ENCODE data around the gene GRID1.
A peak's percentile ranks its signal among the peaks of the same experiment; 100 is the strongest.

Gene GRID1

GRCh38 chr10:85832988-85833387 lies 533.6 kb downstream of the GRID1 start:
- DNase-seq = no peak

GRCh38 chr10:85831422-85831821 lies 535.2 kb downstream of the GRID1 start:
- no peak for DNase-seq

GRCh38 chr10:85826377-85826776 lies 540.2 kb downstream of the GRID1 start:
- no peak for DNase-seq

GRCh38 chr10:85811405-85811804 lies 555.2 kb downstream of the GRID1 start:
- no peak for DNase-seq

GRCh38 chr10:85810674-85811073 lies 555.9 kb downstream of the GRID1 start:
- DNase-seq = no peak

- DNase-seq = no peak
Measured at GRCh38 chr10:85795460-85795859, 571.1 kb downstream of the GRID1 start.

- no peak for DNase-seq
Measured at GRCh38 chr10:85794553-85794952, 572.0 kb downstream of the GRID1 start.

GRCh38 chr10:85792533-85792858 lies 574.1 kb downstream of the GRID1 start:
- no peak for DNase-seq

GRCh38 chr10:85791818-85792532 lies 574.6 kb downstream of the GRID1 start:
- no peak for DNase-seq

- no peak for DNase-seq
Measured at GRCh38 chr10:85789982-85790789, 576.4 kb downstream of the GRID1 start.

GRCh38 chr10:85789125-85789524 lies 577.5 kb downstream of the GRID1 start:
- DNase-seq = no peak

GRCh38 chr10:85788570-85788969 lies 578.0 kb downstream of the GRID1 start:
- DNase-seq = no peak

- peak; percentile 5 for DNase-seq
Measured at GRCh38 chr10:85787881-85788280, 578.7 kb downstream of the GRID1 start.

- DNase-seq = no peak
Measured at GRCh38 chr10:85787393-85787792, 579.2 kb downstream of the GRID1 start.

- no peak for DNase-seq
Measured at GRCh38 chr10:85786401-85786899, 580.1 kb downstream of the GRID1 start.

GRCh38 chr10:85784792-85785191 lies 581.8 kb downstream of the GRID1 start:
- no peak for DNase-seq

- no peak for DNase-seq
Measured at GRCh38 chr10:85781404-85781803, 585.2 kb downstream of the GRID1 start.

- DNase-seq = no peak
Measured at GRCh38 chr10:85778074-85778473, 588.5 kb downstream of the GRID1 start.

GRCh38 chr10:85767891-85768290 lies 598.7 kb downstream of the GRID1 start:
- no peak for DNase-seq

- DNase-seq = no peak
Measured at GRCh38 chr10:85764108-85764507, 602.5 kb downstream of the GRID1 start.

- DNase-seq = no peak
Measured at GRCh38 chr10:85761906-85762445, 604.6 kb downstream of the GRID1 start.

- DNase-seq = no peak
Measured at GRCh38 chr10:85741626-85742300, 624.8 kb downstream of the GRID1 start.

GRCh38 chr10:85735997-85736396 lies 630.6 kb downstream of the GRID1 start:
- DNase-seq = no peak
